Kidney epithelial cell (primary cell): Measurements from ENCODE around the gene MED10. TPM values are rescaled to one million over a fixed set of nuclear protein-coding genes. Genes with fewer than 3 reads are reported as not detected.

Source experiments
- DNase-seq: peaks from one replicate; pipeline ENCODE4 v3.0.0-alpha.2; 2010; ENCODE audit warnings: low read depth
- H3K27me3 ChIP-seq: 2 replicates; pipeline ENCODE4 v1.6.0; 2011; ENCODE audit warnings: low read length; ENCODE audit not compliant: control insufficient read depth, insufficient read depth
- H3K36me3 ChIP-seq: 2 replicates; pipeline ENCODE4 v1.5.1; 2011; ENCODE audit warnings: low read length; ENCODE audit not compliant: control insufficient read depth, insufficient read depth
- H3K4me3 ChIP-seq: 2 replicates; pipeline ENCODE4 v1.5.1; 2011; ENCODE audit warnings: low read depth, mild to moderate bottlenecking, control low read depth, low read length
- total RNA-seq: library from RNA; depleted of rRNA; stranded (reverse); fragments of >200 nt; gene quantifications from 2 replicates; pipeline ENCODE4 v1.2.3, GENCODE V29; 2015
- TF ChIP-seq, protein P1 (sequence below): IDR thresholded peaks from 2 replicates; pipeline ENCODE4 v1.5.1; 2011; ENCODE audit warnings: mild to moderate bottlenecking, moderate library complexity, low read length, control low read depth, inconsistent platforms; ENCODE audit not compliant: insufficient read depth, poor library complexity, severe bottlenecking

The MED10 gene
- total RNA-seq, 1 donor from 2014 or later: 45.7 TPM

DNA sequence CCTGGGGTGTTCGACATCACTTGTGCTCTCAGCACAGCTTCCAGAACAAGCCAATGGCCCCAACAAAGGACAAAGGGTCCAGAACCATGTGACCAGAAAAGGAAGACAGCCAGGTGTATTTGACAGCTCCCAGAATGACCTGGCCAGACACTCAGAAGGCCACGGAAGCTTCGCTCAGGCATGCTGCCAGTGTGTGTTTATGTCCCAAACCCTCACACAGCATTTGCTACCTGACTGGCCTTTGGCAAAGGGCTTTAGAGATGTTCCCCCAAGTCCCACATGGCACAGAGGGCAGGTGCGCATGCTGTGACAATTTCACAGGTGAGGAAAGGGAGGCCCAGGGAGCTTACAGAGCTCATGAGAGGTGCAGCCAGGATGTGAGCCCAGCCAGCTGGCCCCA lies 39.5 kb downstream of the MED10 start:
- H3K4me3 ChIP-seq: no peak overlapping the region
- no peak for DNase-seq
- no peaks in the 10 kb centered on the region for H3K36me3 ChIP-seq
- TF ChIP-seq, protein P1, sequence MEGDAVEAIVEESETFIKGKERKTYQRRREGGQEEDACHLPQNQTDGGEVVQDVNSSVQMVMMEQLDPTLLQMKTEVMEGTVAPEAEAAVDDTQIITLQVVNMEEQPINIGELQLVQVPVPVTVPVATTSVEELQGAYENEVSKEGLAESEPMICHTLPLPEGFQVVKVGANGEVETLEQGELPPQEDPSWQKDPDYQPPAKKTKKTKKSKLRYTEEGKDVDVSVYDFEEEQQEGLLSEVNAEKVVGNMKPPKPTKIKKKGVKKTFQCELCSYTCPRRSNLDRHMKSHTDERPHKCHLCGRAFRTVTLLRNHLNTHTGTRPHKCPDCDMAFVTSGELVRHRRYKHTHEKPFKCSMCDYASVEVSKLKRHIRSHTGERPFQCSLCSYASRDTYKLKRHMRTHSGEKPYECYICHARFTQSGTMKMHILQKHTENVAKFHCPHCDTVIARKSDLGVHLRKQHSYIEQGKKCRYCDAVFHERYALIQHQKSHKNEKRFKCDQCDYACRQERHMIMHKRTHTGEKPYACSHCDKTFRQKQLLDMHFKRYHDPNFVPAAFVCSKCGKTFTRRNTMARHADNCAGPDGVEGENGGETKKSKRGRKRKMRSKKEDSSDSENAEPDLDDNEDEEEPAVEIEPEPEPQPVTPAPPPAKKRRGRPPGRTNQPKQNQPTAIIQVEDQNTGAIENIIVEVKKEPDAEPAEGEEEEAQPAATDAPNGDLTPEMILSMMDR: no peak
- no peaks in the 10 kb centered on the region for H3K27me3 ChIP-seq

DNA sequence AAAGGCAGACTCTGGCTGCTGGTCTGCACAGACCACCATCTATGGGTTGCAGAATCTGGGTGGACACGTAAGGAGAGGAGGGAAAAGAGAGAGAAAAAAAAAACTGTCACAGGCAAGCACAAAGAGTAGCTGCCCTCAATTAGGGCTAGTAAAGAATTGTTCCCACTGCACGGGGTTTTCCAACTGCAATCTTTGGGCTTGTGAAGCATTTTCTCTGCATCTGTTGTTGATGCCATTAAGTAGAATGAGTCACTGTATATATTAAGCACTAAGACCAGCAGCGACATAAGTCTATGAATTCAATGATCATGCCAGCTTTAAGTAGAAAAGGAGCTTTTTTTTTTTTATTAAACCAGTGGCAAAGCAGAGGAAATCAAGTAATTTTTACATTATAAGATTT lies 40.2 kb downstream of the MED10 start:
- Histone ChIP-seq H3K4me3 (no peak overlapping the region), H3K36me3 (no peaks in the 10 kb centered on the region), H3K27me3 (no peaks in the 10 kb centered on the region)
- DNase-seq: no peak
- TF ChIP-seq, protein P1: no peak

DNA sequence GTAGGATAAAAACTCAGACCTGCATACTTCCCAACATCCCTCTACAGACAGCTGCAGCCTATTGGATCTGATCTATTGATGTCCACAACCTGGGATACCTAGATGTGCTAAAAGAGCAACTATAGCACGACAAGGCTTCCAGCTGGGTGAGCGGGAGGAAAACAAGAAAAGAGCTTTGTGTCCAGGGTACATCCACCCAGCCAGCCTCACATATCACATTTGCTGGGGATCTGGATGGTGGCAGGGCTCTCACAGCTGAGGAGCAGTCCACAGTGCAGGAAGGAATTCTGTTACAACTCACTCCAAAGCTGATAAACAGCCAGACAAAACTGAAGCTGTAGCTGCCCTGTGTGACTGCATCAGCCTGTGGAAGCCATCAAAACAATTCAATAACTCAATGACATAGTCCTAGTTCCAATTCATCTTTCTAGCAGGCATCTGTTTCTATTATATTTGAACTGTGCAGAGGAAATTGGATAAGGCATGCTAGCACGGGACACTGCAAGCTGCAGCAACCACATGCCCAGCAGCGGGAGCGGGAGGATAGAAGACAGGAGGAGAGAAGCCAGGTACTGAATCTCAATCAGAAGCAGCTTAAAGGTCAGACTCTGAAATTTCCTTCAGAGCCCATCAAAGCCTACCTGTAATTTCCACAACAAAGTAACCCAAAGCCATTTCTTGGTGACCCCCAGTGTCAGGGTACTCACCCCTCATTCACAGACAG lies 45.0 kb downstream of the MED10 start:
- H3K27me3 ChIP-seq: no peaks in the 10 kb centered on the region
- DNase-seq: no peak
- H3K36me3 ChIP-seq: no peaks in the 10 kb centered on the region
- H3K4me3 ChIP-seq: no peak overlapping the region
- TF ChIP-seq, protein P1: no peak

DNA sequence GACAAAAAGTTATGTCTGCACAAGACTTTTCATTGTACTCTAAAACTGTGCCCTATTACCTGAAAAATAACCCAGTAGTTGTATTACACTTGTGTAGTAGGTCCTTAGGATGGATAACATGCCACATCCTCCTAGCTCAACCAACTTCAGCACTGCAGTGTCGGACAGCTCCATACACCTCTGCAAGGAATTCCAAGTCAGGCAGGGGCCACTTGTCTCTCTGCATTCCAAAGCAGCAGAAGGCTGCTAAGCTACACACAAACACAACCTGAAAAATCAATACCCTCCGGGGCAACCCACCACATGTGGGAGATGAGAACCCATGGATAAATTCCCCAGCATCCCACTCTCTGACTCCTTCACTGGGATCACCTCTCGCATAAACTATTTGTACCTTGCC lies 50.2 kb downstream of the MED10 start:
- Histone ChIP-seq H3K4me3 (no peak overlapping the region), H3K27me3 (no peaks in the 10 kb centered on the region), H3K36me3 (no peaks in the 10 kb centered on the region)
- TF ChIP-seq, protein P1: no peak
- DNase-seq: no peak

DNA sequence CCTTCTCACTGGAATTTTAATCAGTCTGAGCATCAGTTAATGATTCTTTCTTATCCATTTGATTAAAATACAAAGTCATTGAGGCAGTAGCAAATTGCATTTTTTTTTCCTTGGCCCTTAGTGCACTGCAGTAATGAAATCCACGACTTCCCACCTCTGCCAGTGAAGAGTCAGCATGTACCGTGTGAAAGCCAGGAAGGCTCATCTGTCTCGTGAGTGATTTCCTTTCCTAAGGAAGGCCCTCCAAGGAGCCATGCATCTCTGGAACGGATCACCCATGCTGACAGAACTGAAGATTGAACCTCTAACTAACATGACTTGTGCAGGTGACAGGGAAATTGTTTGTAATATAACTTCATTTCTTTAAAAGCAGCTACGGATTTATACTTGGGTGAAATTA lies 51.6 kb downstream of the MED10 start:
- Histone ChIP-seq H3K36me3 (no peaks in the 10 kb centered on the region), H3K4me3 (no peak overlapping the region), H3K27me3 (no peaks in the 10 kb centered on the region)
- DNase-seq: no peak
- TF ChIP-seq, protein P1: no peak

DNA sequence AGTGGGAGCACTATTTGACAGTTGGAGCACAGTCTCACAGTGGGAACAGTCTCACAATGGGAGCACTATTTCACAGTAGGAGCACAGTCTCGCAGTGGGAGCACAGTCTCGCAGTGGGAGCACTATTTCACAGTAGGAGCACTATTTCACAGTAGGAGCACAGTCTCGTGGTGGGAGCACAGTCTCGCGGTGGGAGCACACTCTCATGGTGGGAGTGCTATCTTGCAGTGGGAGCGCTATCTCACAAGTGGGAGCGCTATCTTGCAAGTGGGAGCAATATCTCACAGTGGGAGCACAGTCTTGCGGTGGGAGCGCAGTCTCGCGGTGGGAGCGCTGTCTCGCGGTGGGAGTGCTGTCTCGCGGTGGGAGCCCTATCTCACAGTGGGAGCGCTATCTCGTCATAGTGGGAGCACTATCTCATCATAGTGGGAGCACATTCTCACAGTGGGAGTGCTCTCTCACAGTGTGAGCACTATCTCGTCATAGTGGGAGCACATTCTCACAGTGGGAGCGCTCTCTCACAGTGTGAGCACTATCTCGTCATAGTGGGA lies 56.1 kb downstream of the MED10 start:
- Histone ChIP-seq H3K4me3 (no peak overlapping the region), H3K36me3 (no peaks in the 10 kb centered on the region), H3K27me3 (no peaks in the 10 kb centered on the region)
- TF ChIP-seq, protein P1: no peak
- DNase-seq: no peak
